Coronary artery (tissue), 2 donors: ENCODE data around the gene KLRC1.
"Not testable (repeated sequence)": the region's sequence is repeated elsewhere in the genome, so short reads cannot be mapped to it uniquely, and the experiment has no call there.

Experiments
- DNase-seq: peaks from one replicate; pipeline ENCODE4 v3.0.0-alpha.2; 2017; ENCODE audit warnings: low spot score
- H3K27ac ChIP-seq, 2 donors: fragments of 200-600 bp; sonication (generic); one replicate each; pipeline ENCODE4 v1.5.1; 2016 to 2019
- H3K4me3 ChIP-seq: fragments of 200-600 bp; sonication (generic); 2 replicates; pipeline ENCODE4 v1.5.1; 2016; ENCODE audit warnings: mild to moderate bottlenecking, moderate library complexity
- TF ChIP-seq, protein P1 (sequence below): fragments of 200-600 bp; sonication (generic); IDR thresholded peaks from one replicate; pipeline ENCODE4 v1.5.1; 2019; ENCODE audit warnings: antibody characterized with exemption

The KLRC1 gene

DNA sequence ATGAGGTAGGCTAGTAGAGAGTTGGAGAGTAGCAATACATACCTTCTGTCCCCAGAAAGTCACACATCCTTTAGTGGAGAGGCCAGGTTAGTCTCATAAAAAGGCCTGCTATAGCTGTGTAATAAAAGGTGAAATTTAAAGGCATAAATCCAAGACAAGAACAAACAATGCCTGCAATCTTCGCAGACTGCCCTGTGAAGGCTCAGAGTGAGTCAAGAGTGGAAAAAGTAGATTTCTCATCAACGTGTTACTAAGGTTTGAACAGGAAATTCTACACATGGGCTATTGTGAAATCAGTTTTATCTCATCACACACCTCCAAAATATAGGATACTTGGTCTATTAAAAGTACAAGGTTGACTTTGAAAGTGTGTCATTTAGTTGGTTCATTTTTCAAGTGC is at the start of gene KLRC1:
Gene KLRC1 (minus strand): TSS at position 222 of the 400 bp plus-strand sequence. CDS start 2,221 bp downstream, outside the sequence.
- Histone ChIP-seq H3K27ac (no peak within 1 kb of the TSS), H3K4me3 (no peak within 1 kb of the TSS)
- TF ChIP-seq, protein P1, sequence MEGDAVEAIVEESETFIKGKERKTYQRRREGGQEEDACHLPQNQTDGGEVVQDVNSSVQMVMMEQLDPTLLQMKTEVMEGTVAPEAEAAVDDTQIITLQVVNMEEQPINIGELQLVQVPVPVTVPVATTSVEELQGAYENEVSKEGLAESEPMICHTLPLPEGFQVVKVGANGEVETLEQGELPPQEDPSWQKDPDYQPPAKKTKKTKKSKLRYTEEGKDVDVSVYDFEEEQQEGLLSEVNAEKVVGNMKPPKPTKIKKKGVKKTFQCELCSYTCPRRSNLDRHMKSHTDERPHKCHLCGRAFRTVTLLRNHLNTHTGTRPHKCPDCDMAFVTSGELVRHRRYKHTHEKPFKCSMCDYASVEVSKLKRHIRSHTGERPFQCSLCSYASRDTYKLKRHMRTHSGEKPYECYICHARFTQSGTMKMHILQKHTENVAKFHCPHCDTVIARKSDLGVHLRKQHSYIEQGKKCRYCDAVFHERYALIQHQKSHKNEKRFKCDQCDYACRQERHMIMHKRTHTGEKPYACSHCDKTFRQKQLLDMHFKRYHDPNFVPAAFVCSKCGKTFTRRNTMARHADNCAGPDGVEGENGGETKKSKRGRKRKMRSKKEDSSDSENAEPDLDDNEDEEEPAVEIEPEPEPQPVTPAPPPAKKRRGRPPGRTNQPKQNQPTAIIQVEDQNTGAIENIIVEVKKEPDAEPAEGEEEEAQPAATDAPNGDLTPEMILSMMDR: no peak
- no peak for DNase-seq

DNA sequence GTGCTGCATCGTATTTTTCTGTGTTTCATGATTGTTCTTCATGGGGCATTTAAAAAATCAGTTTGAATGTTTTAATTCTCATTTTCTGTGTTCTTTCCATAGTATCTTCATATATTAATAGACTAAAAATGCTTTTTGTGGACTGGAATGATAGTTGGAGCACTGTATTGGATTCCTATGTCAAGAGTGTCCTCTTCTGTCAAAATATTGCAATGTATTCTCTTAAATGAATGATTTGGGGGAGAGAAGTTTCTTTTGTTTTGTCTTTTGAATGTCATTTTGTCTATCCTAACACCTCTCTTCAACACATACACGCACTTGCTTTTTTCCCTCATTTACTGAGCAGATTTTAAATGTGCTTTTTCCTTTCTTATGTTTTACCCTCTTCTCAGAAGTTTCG is 47.9 kb upstream of the KLRC1 start:
- TF ChIP-seq, protein P1: no peak
- DNase-seq: no peak
- Histone ChIP-seq H3K4me3 (no peak overlapping the region), H3K27ac (no peak overlapping the region)

DNA sequence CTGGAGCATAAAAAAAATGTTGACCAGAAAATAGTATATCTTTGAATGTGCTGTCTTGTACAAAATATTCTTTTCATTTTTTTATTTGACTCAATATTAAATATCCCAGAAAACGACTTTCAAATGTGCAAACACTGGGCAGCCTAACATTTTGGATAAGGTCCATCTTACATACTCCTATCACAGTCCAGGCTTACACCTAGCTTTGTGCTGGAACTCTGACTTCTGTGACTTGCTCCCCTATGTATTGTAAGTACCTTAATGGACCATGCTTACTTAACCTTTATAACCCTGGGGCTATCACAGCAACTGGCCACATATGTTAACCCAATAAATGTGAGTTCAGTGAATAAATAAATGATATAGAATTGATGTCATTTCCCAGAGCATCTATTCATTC is 44.9 kb upstream of the KLRC1 start:
- Histone ChIP-seq H3K4me3 (no peak overlapping the region), H3K27ac (no peak overlapping the region)
- no peak for DNase-seq
- TF ChIP-seq, protein P1: no peak

DNA sequence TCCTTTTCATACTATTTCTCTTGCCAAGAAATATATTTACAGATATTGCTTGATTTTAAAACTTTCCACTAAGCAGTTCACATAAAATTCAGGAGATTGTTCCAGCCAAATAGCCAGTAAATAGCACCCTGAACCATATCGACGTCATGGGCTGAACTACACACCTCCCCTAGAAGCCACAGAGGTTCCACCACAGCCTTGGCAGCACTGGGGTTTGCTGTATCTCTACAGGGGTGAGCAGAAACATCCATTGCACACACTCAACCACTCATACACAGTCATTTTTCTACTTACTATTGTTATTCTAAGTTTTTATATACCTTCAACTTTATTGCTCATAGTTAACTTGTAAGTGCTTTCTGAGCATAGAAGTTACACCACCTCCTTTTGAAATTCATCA is 44.4 kb upstream of the KLRC1 start:
- Histone ChIP-seq H3K4me3 (no peak overlapping the region), H3K27ac (no peak overlapping the region)
- TF ChIP-seq, protein P1: no peak
- DNase-seq: no peak

DNA sequence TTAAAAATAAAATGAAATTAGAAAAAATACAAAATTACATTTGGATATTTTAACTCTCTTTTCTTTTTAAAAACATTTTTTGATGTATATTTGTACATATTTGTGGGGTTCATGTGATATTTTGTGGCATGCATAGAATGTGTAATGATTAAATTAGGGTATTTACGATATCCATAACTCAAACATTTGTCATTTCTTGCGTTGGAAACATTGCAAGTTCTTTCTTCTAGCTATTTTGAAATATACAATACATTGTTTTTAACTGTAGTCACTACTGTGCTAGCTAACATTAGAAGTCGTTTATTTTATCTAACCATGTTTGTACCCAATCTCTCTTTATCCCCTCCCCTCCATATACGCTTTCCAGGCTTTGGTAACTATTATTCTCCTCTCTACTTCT is 38.6 kb upstream of the KLRC1 start:
- Histone ChIP-seq H3K27ac (no peak overlapping the region), H3K4me3 (no peak overlapping the region)
- no peak for DNase-seq
- TF ChIP-seq, protein P1: no peak

GRCh38 chr12:10487328-10487727 is 34.2 kb upstream of the KLRC1 start:
- not testable (repeated sequence) for H3K4me3 ChIP-seq, H3K27ac ChIP-seq, DNase-seq

GRCh38 chr12:10481901-10482300 is 28.7 kb upstream of the KLRC1 start:
- not testable (repeated sequence) for DNase-seq, H3K27ac ChIP-seq, H3K4me3 ChIP-seq

DNA sequence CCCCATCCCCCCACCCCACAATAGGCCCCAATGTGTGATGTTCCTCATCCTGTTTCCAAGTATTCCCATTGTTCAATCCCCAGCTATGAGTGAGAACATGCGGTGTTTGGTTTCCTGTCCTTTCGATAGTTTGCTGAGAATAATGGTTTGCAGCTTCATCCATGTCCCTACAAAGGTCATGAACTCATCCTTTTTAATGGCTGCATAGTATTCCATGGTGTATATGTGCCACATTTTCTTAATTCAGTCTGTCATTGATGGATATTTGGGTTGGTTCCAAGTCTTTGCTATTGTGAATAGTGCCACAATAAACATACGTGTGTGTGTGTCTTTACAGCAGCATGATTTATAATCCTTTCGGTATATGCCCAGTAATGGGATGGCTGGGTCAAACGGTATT is 19.6 kb upstream of the KLRC1 start:
- not testable (repeated sequence) for DNase-seq, H3K4me3 ChIP-seq, H3K27ac ChIP-seq

DNA sequence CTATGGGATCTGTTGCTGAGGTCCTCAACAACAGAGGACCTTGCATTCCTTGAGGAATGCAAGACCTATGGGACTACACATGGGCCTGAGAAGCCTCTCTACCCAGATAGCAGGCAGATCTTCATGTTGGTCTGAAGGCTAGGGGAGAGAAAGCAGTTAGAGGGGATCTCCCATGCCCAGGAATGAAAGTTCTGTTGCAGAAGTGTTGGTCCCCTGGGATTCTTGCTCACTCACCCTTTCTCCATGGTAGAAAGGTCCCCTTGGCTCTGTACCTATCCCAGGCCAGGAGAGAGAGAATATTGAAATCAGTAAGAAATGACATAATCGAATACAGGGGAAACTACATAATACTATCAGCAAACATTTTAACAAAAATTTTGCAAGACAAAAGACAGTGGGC is 16.5 kb upstream of the KLRC1 start:
- no peak for DNase-seq
- H3K4me3 ChIP-seq: no peak overlapping the region
- TF ChIP-seq, protein P1: no peak
- no peak overlapping the region for H3K27ac ChIP-seq
